Immature natural killer cell (primary cell): Measurements from ENCODE around the gene EIF2S3. TPM values are rescaled to one million over a fixed set of nuclear protein-coding genes. Genes with fewer than 3 reads are reported as not detected.
"Not testable (repeated sequence)": the region's sequence is repeated elsewhere in the genome, so short reads cannot be mapped to it uniquely, and the experiment has no call there.

ENCODE experiments used
- DNase-seq, 3 donors: peaks; one replicate each; pipeline ENCODE4 v3.0.0; 2022; ENCODE audit warnings: mixed read lengths in 1 of 3
- H3K27ac Mint-ChIP-seq, 6 donors: one replicate each; pipeline ENCODE4 v1.8.0; 2020; ENCODE audit warnings: mixed read lengths in 6 of 6, mild to moderate bottlenecking in 5 of 6, inconsistent platforms in 4 of 6, moderate library complexity in 3 of 6
- H3K27me3 Mint-ChIP-seq, 3 donors: one replicate each; pipeline ENCODE4 v1.8.0; 2020 to 2021; ENCODE audit warnings: low read depth in 3 of 3, mild to moderate bottlenecking in 3 of 3, mixed read lengths in 3 of 3, moderate library complexity in 3 of 3, inconsistent platforms in 1 of 3
- H3K36me3 Mint-ChIP-seq, 3 donors: one replicate each; pipeline ENCODE4 v1.8.0; 2020; ENCODE audit warnings: mixed read lengths in 3 of 3, inconsistent platforms in 2 of 3, mild to moderate bottlenecking in 2 of 3
- H3K4me1 Mint-ChIP-seq, 2 donors: one replicate each; pipeline ENCODE4 v1.8.0; 2020; ENCODE audit warnings: inconsistent platforms in 2 of 2, mild to moderate bottlenecking in 2 of 2, mixed read lengths in 2 of 2, moderate library complexity in 1 of 2
- H3K4me3 Mint-ChIP-seq, 5 donors: one replicate each; pipeline ENCODE4 v1.8.0; 2020; ENCODE audit warnings: mild to moderate bottlenecking in 5 of 5, mixed read lengths in 5 of 5, inconsistent platforms in 3 of 5, moderate library complexity in 3 of 5
- H3K9me3 Mint-ChIP-seq, 6 donors: one replicate each; pipeline ENCODE4 v1.8.0; 2020; ENCODE audit warnings: mild to moderate bottlenecking in 6 of 6, mixed read lengths in 6 of 6, inconsistent platforms in 4 of 6, moderate library complexity in 3 of 6
- polyA plus RNA-seq, 3 donors: library from polyadenylated mRNA; unstranded; fragments of 300-500 nt; fragmentation: Illumina TruSeq; gene quantifications; one replicate each; pipeline ENCODE4 v1.2.3, GENCODE V29; 2021

Gene EIF2S3
- polyA plus RNA-seq, 3 donors from 2014 or later = 43.1 to 80.6 (median 79.4) TPM

- H3K4me3 Mint-ChIP-seq, DNase-seq, H3K27ac Mint-ChIP-seq, H3K4me1 Mint-ChIP-seq, H3K9me3 Mint-ChIP-seq, H3K27me3 Mint-ChIP-seq: not testable (repeated sequence)
- peaks cover 7 to 34% (median 13%) of the 10 kb centered on the region in 3 donors for H3K36me3 Mint-ChIP-seq
These were observed 25.5 kb downstream of the EIF2S3 start for GRCh38 chrX:24080245-24080644.

- Mint-ChIP-seq H3K9me3 (no peaks in the 10 kb centered on the region), H3K27me3 (peaks cover 0 to 3% (median 0%) of the 10 kb centered on the region in 3 donors), H3K36me3 (peaks cover 5 to 29% (median 11%) of the 10 kb centered on the region in 3 donors), H3K4me1 (peaks cover 0 to 5% of the 10 kb centered on the region in 2 donors), H3K27ac (no peak overlapping the region), H3K4me3 (no peak overlapping the region)
- DNase-seq = no peak
These were observed 25.9 kb downstream of the EIF2S3 start for GRCh38 chrX:24080704-24081103.

GRCh38 chrX:24081661-24082154, 27.0 kb downstream of the EIF2S3 start:
- Mint-ChIP-seq H3K9me3 (no peaks in the 10 kb centered on the region), H3K4me3 (peak overlapping the region in 1 of 5 donors; percentile 8), H3K36me3 (peaks cover under 1 to 21% (median 7%) of the 10 kb centered on the region in 3 donors), H3K27ac (no peak overlapping the region), H3K4me1 (peaks cover 0 to 5% of the 10 kb centered on the region in 2 donors), H3K27me3 (peaks cover 0 to 1% (median 0%) of the 10 kb centered on the region in 3 donors)
- DNase-seq = peak in 2 of 3 donors; percentile 26 to 27

- no peak for DNase-seq
- H3K27me3 Mint-ChIP-seq = peaks cover 0 to 1% (median 0%) of the 10 kb centered on the region in 3 donors
- peaks cover 0 to 19% (median 4%) of the 10 kb centered on the region in 3 donors for H3K36me3 Mint-ChIP-seq
- no peaks in the 10 kb centered on the region for H3K9me3 Mint-ChIP-seq
- peaks cover 0 to 5% of the 10 kb centered on the region in 2 donors for H3K4me1 Mint-ChIP-seq
- no peak overlapping the region for H3K27ac Mint-ChIP-seq
- no peak overlapping the region for H3K4me3 Mint-ChIP-seq
These were observed 27.7 kb downstream of the EIF2S3 start for GRCh38 chrX:24082447-24082846.

GRCh38 chrX:24085101-24085500, 30.3 kb downstream of the EIF2S3 start:
- Mint-ChIP-seq H3K9me3 (no peaks in the 10 kb centered on the region), H3K27me3 (no peaks in the 10 kb centered on the region), H3K36me3 (no peaks in the 10 kb centered on the region), H3K4me1 (peaks cover 0 to 4% of the 10 kb centered on the region in 2 donors), H3K27ac (peak overlapping the region in 1 of 6 donors; percentile 7), H3K4me3 (no peak overlapping the region)
- DNase-seq = no peak

- DNase-seq = no peak
- peaks cover 0 to 13% (median 0%) of the 10 kb centered on the region in 3 donors for H3K36me3 Mint-ChIP-seq
- H3K27ac Mint-ChIP-seq = no peak overlapping the region
- H3K27me3 Mint-ChIP-seq = peaks cover 0 to 1% (median 0%) of the 10 kb centered on the region in 3 donors
- H3K4me3 Mint-ChIP-seq = no peak overlapping the region
- no peaks in the 10 kb centered on the region for H3K4me1 Mint-ChIP-seq
- H3K9me3 Mint-ChIP-seq = no peaks in the 10 kb centered on the region
These were observed 35.8 kb downstream of the EIF2S3 start for GRCh38 chrX:24090300-24091200.

GRCh38 chrX:24093746-24094145, 39.0 kb downstream of the EIF2S3 start:
- Mint-ChIP-seq H3K4me1 (no peaks in the 10 kb centered on the region), H3K27me3 (peaks cover 0 to 1% (median 0%) of the 10 kb centered on the region in 3 donors)

GRCh38 chrX:24097741-24098260, 43.0 kb downstream of the EIF2S3 start:
- H3K4me1 Mint-ChIP-seq = no peaks in the 10 kb centered on the region
- H3K9me3 Mint-ChIP-seq = no peaks in the 10 kb centered on the region
- peaks cover 0 to 4% (median 0%) of the 10 kb centered on the region in 3 donors for H3K36me3 Mint-ChIP-seq
- H3K4me3 Mint-ChIP-seq = no peak overlapping the region
- no peak for DNase-seq
- H3K27ac Mint-ChIP-seq = no peak overlapping the region
- no peaks in the 10 kb centered on the region for H3K27me3 Mint-ChIP-seq

More at GRCh38 chrX:24093746-24094145, 39.0 kb downstream of the EIF2S3 start:
- Mint-ChIP-seq H3K4me3 (no peak overlapping the region), H3K27ac (no peak overlapping the region), H3K9me3 (no peaks in the 10 kb centered on the region), H3K36me3 (peaks cover 0 to 13% (median 0%) of the 10 kb centered on the region in 3 donors)
- DNase-seq = no peak

GRCh38 chrX:24098932-24099331, 44.2 kb downstream of the EIF2S3 start:
- Mint-ChIP-seq H3K4me3 (no peak overlapping the region), H3K27ac (no peak overlapping the region), H3K9me3 (no peaks in the 10 kb centered on the region), H3K27me3 (no peaks in the 10 kb centered on the region), H3K36me3 (peaks cover 0 to 4% (median 0%) of the 10 kb centered on the region in 3 donors), H3K4me1 (no peaks in the 10 kb centered on the region)
- DNase-seq = no peak

- Mint-ChIP-seq H3K27me3 (no peaks in the 10 kb centered on the region), H3K4me1 (no peaks in the 10 kb centered on the region), H3K4me3 (no peak overlapping the region), H3K27ac (no peak overlapping the region), H3K36me3 (peaks cover 0 to 4% (median 0%) of the 10 kb centered on the region in 3 donors), H3K9me3 (no peaks in the 10 kb centered on the region)
- no peak for DNase-seq
These were observed 44.6 kb downstream of the EIF2S3 start for GRCh38 chrX:24099394-24099793.

GRCh38 chrX:24100713-24101112, 46.0 kb downstream of the EIF2S3 start:
- no peak for DNase-seq
- no peaks in the 10 kb centered on the region for H3K27me3 Mint-ChIP-seq
- no peak overlapping the region for H3K4me3 Mint-ChIP-seq
- H3K9me3 Mint-ChIP-seq = no peaks in the 10 kb centered on the region
- H3K4me1 Mint-ChIP-seq = no peaks in the 10 kb centered on the region
- peaks cover 0 to 7% (median 0%) of the 10 kb centered on the region in 3 donors for H3K36me3 Mint-ChIP-seq
- no peak overlapping the region for H3K27ac Mint-ChIP-seq

- Mint-ChIP-seq H3K4me3 (no peak overlapping the region), H3K27ac (no peak overlapping the region)
- no peak for DNase-seq
These were observed 55.3 kb downstream of the EIF2S3 start for GRCh38 chrX:24110069-24110468.

GRCh38 chrX:24113181-24113580, 58.4 kb downstream of the EIF2S3 start:
- Mint-ChIP-seq H3K4me3 (no peak overlapping the region), H3K27ac (no peak overlapping the region), H3K4me1 (no peaks in the 10 kb centered on the region), H3K27me3 (peaks cover 0 to 2% (median 1%) of the 10 kb centered on the region in 3 donors), H3K36me3 (peaks cover 0 to 7% (median 0%) of the 10 kb centered on the region in 3 donors), H3K9me3 (no peaks in the 10 kb centered on the region)
- DNase-seq = no peak

More at GRCh38 chrX:24110069-24110468, 55.3 kb downstream of the EIF2S3 start:
- Mint-ChIP-seq H3K9me3 (no peaks in the 10 kb centered on the region), H3K36me3 (peaks cover 0 to 7% (median 0%) of the 10 kb centered on the region in 3 donors), H3K4me1 (no peaks in the 10 kb centered on the region), H3K27me3 (peaks cover 0 to 2% (median 1%) of the 10 kb centered on the region in 3 donors)

- Mint-ChIP-seq H3K9me3 (no peaks in the 10 kb centered on the region), H3K27me3 (peaks cover 0 to 2% (median 0%) of the 10 kb centered on the region in 3 donors), H3K36me3 (peaks cover 0 to 7% (median 0%) of the 10 kb centered on the region in 3 donors), H3K4me1 (no peaks in the 10 kb centered on the region), H3K4me3 (no peak overlapping the region), H3K27ac (no peak overlapping the region)
- no peak for DNase-seq
These were observed 62.5 kb downstream of the EIF2S3 start for GRCh38 chrX:24117258-24117657.
